H9 (cell line): ENCODE results near the gene LNX2. TPM values are rescaled to one million over a fixed set of nuclear protein-coding genes. Genes with fewer than 3 reads are reported as not detected.

Source experiments
- DNase-seq: peaks from one replicate; pipeline ENCODE4 v3.0.0-alpha.2; 2017
- H2AFZ ChIP-seq: one replicate; pipeline ENCODE4 v1.6.1; 2013; ENCODE audit warnings: mild to moderate bottlenecking, low read length, control low read depth, moderate library complexity
- H2AK5ac ChIP-seq: 2 replicates; pipeline ENCODE4 v1.6.1; 2013; ENCODE audit warnings: low read length, control low read depth, mixed read lengths; ENCODE audit not compliant: insufficient read length
- H2BK120ac ChIP-seq: one replicate; pipeline ENCODE4 v1.6.1; 2013; ENCODE audit warnings: low read depth, mild to moderate bottlenecking, low read length, control low read depth, inconsistent platforms; ENCODE audit not compliant: poor library complexity, severe bottlenecking
- H2BK12ac ChIP-seq: 2 replicates; pipeline ENCODE4 v1.6.1; 2013; ENCODE audit warnings: low read length, control low read depth, mixed read lengths, low read depth; ENCODE audit not compliant: insufficient read length
- H2BK15ac ChIP-seq: 2 replicates; pipeline ENCODE4 v1.6.1; 2013; ENCODE audit warnings: low read depth, low read length, control low read depth
- H2BK20ac ChIP-seq: one replicate; pipeline ENCODE4 v1.6.1; 2013; ENCODE audit warnings: low read depth, mild to moderate bottlenecking, low read length, control low read depth, inconsistent platforms; ENCODE audit not compliant: poor library complexity, severe bottlenecking
- H2BK5ac ChIP-seq: 2 replicates; pipeline ENCODE4 v1.6.1; 2013; ENCODE audit warnings: low read length, control low read depth, mixed read lengths; ENCODE audit not compliant: insufficient read length
- H3K14ac ChIP-seq: 2 replicates; pipeline ENCODE4 v1.6.1; 2013; ENCODE audit warnings: low read length, control low read depth; ENCODE audit not compliant: insufficient read depth
- H3K18ac ChIP-seq: 2 replicates; pipeline ENCODE4 v1.6.1; 2013; ENCODE audit warnings: low read depth, mild to moderate bottlenecking, mixed read lengths, low read length, control low read depth; ENCODE audit not compliant: insufficient read length
- H3K23ac ChIP-seq: 2 replicates; pipeline ENCODE4 v1.6.1; 2013; ENCODE audit warnings: low read length, control low read depth, mixed read lengths, low read depth; ENCODE audit not compliant: insufficient read length
- H3K23me2 ChIP-seq: 2 replicates; pipeline ENCODE4 v1.6.1; 2013; ENCODE audit warnings: low read depth, mild to moderate bottlenecking, mixed read lengths, low read length, control low read depth; ENCODE audit not compliant: insufficient read length, poor library complexity, severe bottlenecking
- H3K27ac ChIP-seq: 2 replicates; pipeline ENCODE4 v1.5.1; 2013; ENCODE audit warnings: low read length, control low read depth, mixed read lengths, low read depth; ENCODE audit not compliant: insufficient read length
- H3K27me3 ChIP-seq: 2 replicates; pipeline ENCODE4 v1.6.1; 2013; ENCODE audit warnings: low read length, control low read depth, inconsistent platforms; ENCODE audit not compliant: insufficient read depth
- H3K4ac ChIP-seq: 2 replicates; pipeline ENCODE4 v1.6.1; 2013; ENCODE audit warnings: low read depth, mild to moderate bottlenecking, control low read depth, inconsistent platforms, low read length, moderate library complexity
- H3K4me1 ChIP-seq: 2 replicates; pipeline ENCODE4 v1.6.1; 2013; ENCODE audit warnings: low read length, control low read depth, inconsistent platforms; ENCODE audit not compliant: insufficient read depth
- H3K4me2 ChIP-seq: 2 replicates; pipeline ENCODE4 v1.6.1; 2013; ENCODE audit warnings: low read length, control low read depth, mixed read lengths; ENCODE audit not compliant: insufficient read length, insufficient read depth
- H3K56ac ChIP-seq: 2 replicates; pipeline ENCODE4 v1.6.1; 2013; ENCODE audit warnings: low read depth, mild to moderate bottlenecking, mixed read lengths, low read length, control low read depth; ENCODE audit not compliant: insufficient read length
- H3K79me1 ChIP-seq: 2 replicates; pipeline ENCODE4 v1.6.1; 2013; ENCODE audit warnings: low read depth, mild to moderate bottlenecking, moderate library complexity, low read length, control low read depth, inconsistent platforms; ENCODE audit not compliant: insufficient read depth, poor library complexity, severe bottlenecking
- H3K79me2 ChIP-seq: 2 replicates; pipeline ENCODE4 v1.6.1; 2013; ENCODE audit warnings: low read length, control low read depth, inconsistent platforms; ENCODE audit not compliant: insufficient read depth
- H3K9ac ChIP-seq: 2 replicates; pipeline ENCODE4 v1.6.1; 2013; ENCODE audit warnings: low read length, control low read depth, mixed read lengths; ENCODE audit not compliant: insufficient read length; ENCODE audit errors: extremely low read depth
- H3K9me3 ChIP-seq: one replicate; pipeline ENCODE4 v1.6.1; 2013; ENCODE audit warnings: low read depth, low read length, inconsistent platforms; ENCODE audit not compliant: control insufficient read depth
- H3T11ph ChIP-seq: one replicate; pipeline ENCODE4 v1.6.1; 2013; ENCODE audit warnings: mild to moderate bottlenecking, low read length, control low read depth, inconsistent platforms
- H4K20me1 ChIP-seq: one replicate; pipeline ENCODE4 v1.6.1; 2013; ENCODE audit not compliant: control insufficient read depth, insufficient read length, insufficient read depth
- H4K5ac ChIP-seq: 2 replicates; pipeline ENCODE4 v1.6.1; 2013; ENCODE audit warnings: low read depth, mild to moderate bottlenecking, mixed read lengths, low read length, control low read depth; ENCODE audit not compliant: insufficient read length
- H4K8ac ChIP-seq: replicated peaks from 2 replicates; pipeline ENCODE4 v1.6.1; 2013; ENCODE audit warnings: low read length, control low read depth, mixed read lengths, low read depth; ENCODE audit not compliant: insufficient read length
- H4K91ac ChIP-seq: 2 replicates; pipeline ENCODE4 v1.6.1; 2013; ENCODE audit warnings: low read depth, mild to moderate bottlenecking, moderate library complexity, mixed read lengths, low read length, control low read depth; ENCODE audit not compliant: insufficient read length
- H3K27ac Mint-ChIP-seq, 3 experiments: 2 replicates in 2 of 3; 3 replicates in 1 of 3; pipeline ENCODE4 v1.8.0; 2020 to 2021; ENCODE audit warnings: mixed read lengths in 3 of 3, mild to moderate bottlenecking in 1 of 3, moderate library complexity in 1 of 3
- H3K27me3 Mint-ChIP-seq: 2 replicates; pipeline ENCODE4 v1.8.0; 2021; ENCODE audit warnings: low read depth, mild to moderate bottlenecking, moderate library complexity, mixed read lengths
- H3K36me3 Mint-ChIP-seq, 3 experiments: 2 replicates in 2 of 3; 3 replicates in 1 of 3; pipeline ENCODE4 v1.8.0; 2020 to 2021; ENCODE audit warnings: low read depth in 3 of 3, mixed read lengths in 3 of 3; ENCODE audit not compliant: insufficient read depth in 1 of 3
- H3K4me1 Mint-ChIP-seq, 2 experiments: 2 replicates each; pipeline ENCODE4 v1.8.0; 2020; ENCODE audit warnings: mixed read lengths in 2 of 2
- H3K4me3 Mint-ChIP-seq, 2 experiments: 2 replicates in 1 of 2; 3 replicates in 1 of 2; pipeline ENCODE4 v1.8.0; 2020 to 2021; ENCODE audit warnings: mild to moderate bottlenecking in 2 of 2, mixed read lengths in 2 of 2, moderate library complexity in 1 of 2
- H3K9me3 Mint-ChIP-seq, 2 experiments: 2 replicates in 1 of 2; 3 replicates in 1 of 2; pipeline ENCODE4 v1.8.0; 2020; ENCODE audit warnings: mild to moderate bottlenecking in 2 of 2, mixed read lengths in 2 of 2, moderate library complexity in 1 of 2
- WGBS: extraction: QIAGEN DNeasy Blood & Tissue Kit; methylation state at CpG from one replicate; pipeline ENCODE4 v1.1.7; 2013; ENCODE audit warnings: missing lambda C conversion rate, low lambda C conversion rate, mixed read lengths; ENCODE audit not compliant: insufficient read length; ENCODE audit errors: extremely low coverage; 5-methylcytosine and 5-hydroxymethylcytosine counted together
- total RNA-seq: library from RNA; stranded (reverse); gene quantifications from 2 replicates; pipeline ENCODE4 v1.2.1, GENCODE V29; 2021
- TF ChIP-seq, protein P1 (sequence below): fragments of 200-600 bp; sonication (generic); conservative IDR thresholded peaks from 3 replicates; pipeline ENCODE4 v1.8.0; 2021; ENCODE audit warnings: antibody characterized with exemption, mild to moderate bottlenecking

LNX2 gene
- total RNA-seq, 1 experiment from 2014 or later, result 12.4 TPM

DNA sequence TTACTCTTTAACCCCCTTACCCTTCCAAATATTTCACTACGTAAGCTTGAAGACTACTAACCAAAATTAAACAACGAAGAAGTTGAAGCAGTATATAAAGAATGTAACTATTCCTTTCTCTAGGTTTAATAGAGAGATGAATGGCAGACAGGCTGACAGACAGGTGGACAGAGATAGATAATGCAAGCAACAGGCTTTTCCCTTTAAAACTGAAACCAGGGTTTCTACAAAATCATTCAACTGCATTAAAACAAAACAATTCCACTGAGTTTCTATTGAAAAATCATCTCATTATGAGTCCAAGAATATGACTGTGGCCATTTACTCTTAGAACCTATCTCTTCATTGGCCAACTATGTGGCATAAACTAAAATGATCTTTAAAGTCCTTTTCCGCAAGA, 15.2 kb downstream of the LNX2 start:
- Histone ChIP-seq H3K79me1 (peaks cover 3% of the 10 kb centered on the region), H2BK15ac (no peak overlapping the region), H4K8ac (no peak overlapping the region), H3K4ac (no peak overlapping the region), H2BK12ac (no peak overlapping the region), H3K9me3 (no peaks in the 10 kb centered on the region), H2BK5ac (no peak overlapping the region), H3K18ac (no peak overlapping the region), H3K4me2 (no peak overlapping the region), H4K20me1 (no peaks in the 10 kb centered on the region), H3K4me1 (peaks cover 2% of the 10 kb centered on the region; the same call in 1 of the 2 replicates), H3K23ac (no peak overlapping the region), H2AK5ac (no peak overlapping the region), H3K56ac (no peak overlapping the region), H2AFZ (no peak overlapping the region), H3K79me2 (peaks cover 3% of the 10 kb centered on the region; the same call in 1 of the 2 replicates), H3K27ac (no peak overlapping the region), H2BK20ac (no peak overlapping the region), H3K14ac (no peak overlapping the region), H2BK120ac (no peak overlapping the region), H3K23me2 (no peaks in the 10 kb centered on the region), H3K27me3 (no peaks in the 10 kb centered on the region), H4K5ac (no peak overlapping the region), H3T11ph (no peak overlapping the region), H3K9ac (no peak overlapping the region), H4K91ac (no peak overlapping the region)
- H3K36me3 Mint-ChIP-seq, result no peaks in the 10 kb centered on the region
- no peak overlapping the region for H3K4me3 Mint-ChIP-seq
- no peak overlapping the region for H3K27ac Mint-ChIP-seq
- TF ChIP-seq, protein P1, sequence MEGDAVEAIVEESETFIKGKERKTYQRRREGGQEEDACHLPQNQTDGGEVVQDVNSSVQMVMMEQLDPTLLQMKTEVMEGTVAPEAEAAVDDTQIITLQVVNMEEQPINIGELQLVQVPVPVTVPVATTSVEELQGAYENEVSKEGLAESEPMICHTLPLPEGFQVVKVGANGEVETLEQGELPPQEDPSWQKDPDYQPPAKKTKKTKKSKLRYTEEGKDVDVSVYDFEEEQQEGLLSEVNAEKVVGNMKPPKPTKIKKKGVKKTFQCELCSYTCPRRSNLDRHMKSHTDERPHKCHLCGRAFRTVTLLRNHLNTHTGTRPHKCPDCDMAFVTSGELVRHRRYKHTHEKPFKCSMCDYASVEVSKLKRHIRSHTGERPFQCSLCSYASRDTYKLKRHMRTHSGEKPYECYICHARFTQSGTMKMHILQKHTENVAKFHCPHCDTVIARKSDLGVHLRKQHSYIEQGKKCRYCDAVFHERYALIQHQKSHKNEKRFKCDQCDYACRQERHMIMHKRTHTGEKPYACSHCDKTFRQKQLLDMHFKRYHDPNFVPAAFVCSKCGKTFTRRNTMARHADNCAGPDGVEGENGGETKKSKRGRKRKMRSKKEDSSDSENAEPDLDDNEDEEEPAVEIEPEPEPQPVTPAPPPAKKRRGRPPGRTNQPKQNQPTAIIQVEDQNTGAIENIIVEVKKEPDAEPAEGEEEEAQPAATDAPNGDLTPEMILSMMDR, result no peak
- DNase-seq, result no peak
- WGBS, result 100% methylated on average over 1 of the region's 3 CpGs
- H3K4me1 Mint-ChIP-seq, result peaks cover 24 to 26% of the 10 kb centered on the region in 2 experiments
- no peaks in the 10 kb centered on the region for H3K27me3 Mint-ChIP-seq
- H3K9me3 Mint-ChIP-seq, result no peaks in the 10 kb centered on the region
